Endothelial cell of umbilical vein (primary cell): Measurements from ENCODE around the gene AKAP6. TPM values are rescaled to one million over a fixed set of nuclear protein-coding genes. Genes with fewer than 3 reads are reported as not detected.

Experiments used
- BruUV-seq: library from RNA; stranded (reverse); fragments of 400-500 nt; replicated peaks from 2 replicates; lab custom pipeline; 2021; lab: Mats Ljungman, UMichigan
- CTCF ChIA-PET: fragments of 300-600, 350-600 bp; sonication (Branson Sonifier 250); formaldehyde crosslinking; loops from one replicate; lab custom pipeline; 2021; ENCODE audit warnings: antibody characterized with exemption, inconsistent platforms; lab: Charles Lee
- POLR2A ChIA-PET: fragments of 300-600, 350-600 bp; sonication (Branson Sonifier 250); formaldehyde crosslinking; loops from one replicate; lab custom pipeline; 2021; ENCODE audit warnings: antibody characterized with exemption, inconsistent platforms; lab: Charles Lee
- DNase-seq: peaks from one replicate; pipeline ENCODE4 v3.0.0-alpha.2; 2011; ENCODE audit warnings: low read depth, low spot score
- FAIRE-seq: peaks from 2 replicates; lab custom pipeline; 2011; peaks lifted over from hg19 to GRCh38; lab: Jason Lieb, UNC
- H2AFZ ChIP-seq: 2 replicates; pipeline ENCODE4 v1.6.0; 2012; ENCODE audit warnings: low read depth, low read length, control low read depth, inconsistent platforms
- H3K27ac ChIP-seq: 2 replicates; pipeline ENCODE4 v1.5.1; 2011; ENCODE audit warnings: low read depth, mild to moderate bottlenecking, control low read depth, low read length, moderate library complexity; ENCODE audit not compliant: insufficient read depth
- H3K27me3 ChIP-seq, 2 experiments: 2 replicates each; pipeline versions ENCODE4 v1.6.0 to v1.6.1; 2011; ENCODE audit warnings: low read length in 2 of 2, mixed read lengths in 1 of 2; ENCODE audit not compliant: control insufficient read depth in 2 of 2, insufficient read depth in 2 of 2
- H3K36me3 ChIP-seq, 2 experiments: 2 replicates in 1 of 2; 3 replicates in 1 of 2; pipeline ENCODE4 v1.5.1; 2011; ENCODE audit warnings: low read length in 2 of 2, mild to moderate bottlenecking in 1 of 2, moderate library complexity in 1 of 2; ENCODE audit not compliant: control insufficient read depth in 2 of 2, insufficient read depth in 2 of 2; ENCODE audit errors: extremely low read depth in 1 of 2
- H3K4me1 ChIP-seq: 3 replicates; pipeline ENCODE4 v1.5.1; 2011; ENCODE audit warnings: mild to moderate bottlenecking, low read length; ENCODE audit not compliant: control insufficient read depth, insufficient read depth; ENCODE audit errors: extremely low read depth
- H3K4me2 ChIP-seq: 2 replicates; pipeline ENCODE4 v1.6.1; 2011; ENCODE audit warnings: low read length, control low read depth, mixed read lengths; ENCODE audit not compliant: insufficient read depth
- H3K4me3 ChIP-seq, 3 experiments: fragments of 200-600 bp in 1 of 3; sonication (generic), shearing (Covaris generic) in 1 of 3; replicated peaks in 1 of 3; 2 replicates each; pipeline ENCODE4 v1.5.1; 2011 to 2016; ENCODE audit warnings: control low read depth in 3 of 3, low read length in 3 of 3, mild to moderate bottlenecking in 2 of 3, inconsistent platforms in 1 of 3, low read depth in 1 of 3, moderate library complexity in 1 of 3; ENCODE audit not compliant: insufficient read depth in 1 of 3
- H3K79me2 ChIP-seq: 2 replicates; pipeline ENCODE4 v1.6.0; 2012; ENCODE audit warnings: low read length, inconsistent platforms; ENCODE audit not compliant: control insufficient read depth, insufficient read depth
- H3K9ac ChIP-seq: replicated peaks from 2 replicates; pipeline ENCODE3; 2011; ENCODE audit warnings: low read length, control low read depth; ENCODE audit not compliant: insufficient read depth; ENCODE audit errors: extremely low read depth
- H3K9me1 ChIP-seq: replicated peaks from 3 replicates; pipeline ENCODE4 v1.6.0; 2011; ENCODE audit warnings: mild to moderate bottlenecking, low read length; ENCODE audit not compliant: control insufficient read depth, insufficient read depth; ENCODE audit errors: extremely low read depth
- H3K9me3 ChIP-seq: replicated peaks from 2 replicates; pipeline ENCODE4 v1.5.1; 2012; ENCODE audit warnings: low read length, inconsistent platforms; ENCODE audit not compliant: control insufficient read depth, insufficient read depth
- H4K20me1 ChIP-seq: replicated peaks from 2 replicates; pipeline ENCODE3; 2011; ENCODE audit warnings: mild to moderate bottlenecking, low read length; ENCODE audit not compliant: control insufficient read depth, insufficient read depth; ENCODE audit errors: extremely low read depth
- CTCF ChIP-seq, 2 donors: IDR thresholded peaks; 1 replicate in 1 of 2; 2 replicates in 1 of 2; pipeline ENCODE4 v1.5.1; 2011; ENCODE audit warnings: low read length in 2 of 2, mild to moderate bottlenecking in 2 of 2, moderate library complexity in 2 of 2, control low read depth in 1 of 2, inconsistent platforms in 1 of 2, low read depth in 1 of 2; ENCODE audit not compliant: insufficient read depth in 1 of 2; ENCODE audit errors: extremely low read depth in 1 of 2
- EZH2 ChIP-seq: IDR thresholded peaks from 2 replicates; pipeline ENCODE4 v1.6.1; 2012; ENCODE audit warnings: borderline replicate concordance, low read depth, mild to moderate bottlenecking, moderate library complexity, low read length, inconsistent platforms; ENCODE audit not compliant: severe bottlenecking
- FOS ChIP-seq: IDR thresholded peaks from 2 replicates; pipeline ENCODE4 v1.6.1; 2011; ENCODE audit warnings: mild to moderate bottlenecking, low read length, moderate library complexity, borderline replicate concordance; ENCODE audit not compliant: insufficient read depth
- GATA2 ChIP-seq: IDR thresholded peaks from 2 replicates; pipeline ENCODE4 v1.7.0; 2011; ENCODE audit warnings: low read depth, mild to moderate bottlenecking, moderate library complexity, mixed read lengths, low read length; ENCODE audit not compliant: insufficient read length, insufficient read depth
- JUN ChIP-seq: IDR thresholded peaks from 2 replicates; pipeline ENCODE4 v1.6.1; 2011; ENCODE audit warnings: borderline replicate concordance, low read depth; ENCODE audit not compliant: insufficient read length, insufficient read depth
- MAX ChIP-seq: IDR thresholded peaks from 2 replicates; pipeline ENCODE4 v1.6.1; 2011; ENCODE audit not compliant: insufficient read depth, insufficient read length
- MYC ChIP-seq: IDR thresholded peaks from one replicate; pipeline ENCODE4 v1.6.1; 2011; ENCODE audit warnings: mild to moderate bottlenecking, low read depth, low read length
- POLR2A ChIP-seq: IDR thresholded peaks from 2 replicates; pipeline ENCODE4 v1.6.1; 2012; ENCODE audit warnings: low read depth, mild to moderate bottlenecking, control low read depth, low read length
- POLR2AphosphoS5 ChIP-seq: IDR thresholded peaks from 2 replicates; pipeline ENCODE4 v1.6.1; 2012; ENCODE audit warnings: low read depth, mild to moderate bottlenecking, control low read depth, low read length, moderate library complexity; ENCODE audit not compliant: insufficient read depth
- dilution Hi-C: fragments of 300-500 bp; cut with MboI; formaldehyde crosslinking; loops from one replicate; pipeline ENCODE4 v1.15.0; 2019; ENCODE audit warnings: low sequenced_read_pairs; ENCODE audit not compliant: extremely low pct_ligation_motif_present
- intact Hi-C: fragments of 100-400 bp; cut with micrococcal nuclease; formaldehyde crosslinking; loops from one replicate; pipeline ENCODE4 v1.10.0; 2022
- polyA plus RNA-seq, 4 experiments: library from polyadenylated mRNA; depleted of rRNA in 3 of 4; stranded (reverse) in 3 of 4; unstranded in 1 of 4; fragments of >200 nt; gene quantifications; 2 replicates each; pipeline versions ENCODE4 v1.2.1 to v1.2.3, GENCODE V29; 2011 to 2012; ENCODE audit warnings: missing spikeins in 1 of 4
- total RNA-seq: library from RNA; stranded (reverse); gene quantifications from 2 replicates; pipeline ENCODE4 v1.2.3, GENCODE V29; 2021

The AKAP6 gene
- total and polyA plus RNA-seq, 2 donors (not counting 3 experiments of a cell fraction or from before 2014, with no cell fraction given) = 0.03 to 0.49 TPM

GRCh38 chr14:32756173-32756572, 427.1 kb downstream of the AKAP6 start:
- H4K20me1 ChIP-seq = no peaks in the 10 kb centered on the region
- TF ChIP-seq CTCF (IDR thresholded peaks at IDR 0.05; ENCODE audit: extremely low read depth in 1 of 2, insufficient read depth in 1 of 2, low read depth in 1 of 2, low read length in 2 of 2) (no peak), MYC (no peak), FOS (no peak), POLR2A (no peak), MAX (no peak), JUN (no peak), POLR2AphosphoS5 (no peak), GATA2 (no peak), EZH2 (no peak)
- dilution Hi-C loops (no loop called here), intact Hi-C loops (no loop called here)
- no peaks in the 10 kb centered on the region for H3K9me1 ChIP-seq
- H3K27me3 ChIP-seq = no peaks in the 10 kb centered on the region
- H2AFZ ChIP-seq = no peak overlapping the region
- no peak overlapping the region for H3K4me2 ChIP-seq
- DNase-seq (no peak), FAIRE-seq (no peak)
- no peaks in the 10 kb centered on the region for H3K36me3 ChIP-seq
- no peaks in the 10 kb centered on the region for H3K79me2 ChIP-seq
- POLR2A ChIA-PET = no interaction called here
- CTCF ChIA-PET = no interaction called here
- H3K27ac ChIP-seq = no peak overlapping the region
- BruUV-seq = no TSS peak
- H3K9me3 ChIP-seq = no peaks in the 10 kb centered on the region
- no peaks in the 10 kb centered on the region for H3K4me1 ChIP-seq
- no peak overlapping the region for H3K4me3 ChIP-seq
- H3K9ac ChIP-seq = no peak overlapping the region
